Endothelial cell of umbilical vein (primary cell): ENCODE results near the gene CCN5. TPM values are rescaled to one million over a fixed set of nuclear protein-coding genes. Genes with fewer than 3 reads are reported as not detected.
"Not testable (repeated sequence)": the region's sequence is repeated elsewhere in the genome, so short reads cannot be mapped to it uniquely, and the experiment has no call there.

Experiments used
- BruUV-seq: library from RNA; stranded (reverse); fragments of 400-500 nt; replicated peaks from 2 replicates; lab custom pipeline; 2021; lab: Mats Ljungman, UMichigan
- CTCF ChIA-PET: fragments of 300-600, 350-600 bp; sonication (Branson Sonifier 250); formaldehyde crosslinking; loops from one replicate; lab custom pipeline; 2021; ENCODE audit warnings: antibody characterized with exemption, inconsistent platforms; lab: Charles Lee
- POLR2A ChIA-PET: fragments of 300-600, 350-600 bp; sonication (Branson Sonifier 250); formaldehyde crosslinking; loops from one replicate; lab custom pipeline; 2021; ENCODE audit warnings: antibody characterized with exemption, inconsistent platforms; lab: Charles Lee
- DNase-seq: peaks from one replicate; pipeline ENCODE4 v3.0.0-alpha.2; 2011; ENCODE audit warnings: low read depth, low spot score
- FAIRE-seq: peaks from 2 replicates; lab custom pipeline; 2011; peaks lifted over from hg19 to GRCh38; lab: Jason Lieb, UNC
- H2AFZ ChIP-seq: 2 replicates; pipeline ENCODE4 v1.6.0; 2012; ENCODE audit warnings: low read depth, low read length, control low read depth, inconsistent platforms
- H3K27ac ChIP-seq: 2 replicates; pipeline ENCODE4 v1.5.1; 2011; ENCODE audit warnings: low read depth, mild to moderate bottlenecking, control low read depth, low read length, moderate library complexity; ENCODE audit not compliant: insufficient read depth
- H3K27me3 ChIP-seq, 2 experiments: 2 replicates each; pipeline versions ENCODE4 v1.6.0 to v1.6.1; 2011; ENCODE audit warnings: low read length in 2 of 2, mixed read lengths in 1 of 2; ENCODE audit not compliant: control insufficient read depth in 2 of 2, insufficient read depth in 2 of 2
- H3K36me3 ChIP-seq, 2 experiments: 2 replicates in 1 of 2; 3 replicates in 1 of 2; pipeline ENCODE4 v1.5.1; 2011; ENCODE audit warnings: low read length in 2 of 2, mild to moderate bottlenecking in 1 of 2, moderate library complexity in 1 of 2; ENCODE audit not compliant: control insufficient read depth in 2 of 2, insufficient read depth in 2 of 2; ENCODE audit errors: extremely low read depth in 1 of 2
- H3K4me1 ChIP-seq: 3 replicates; pipeline ENCODE4 v1.5.1; 2011; ENCODE audit warnings: mild to moderate bottlenecking, low read length; ENCODE audit not compliant: control insufficient read depth, insufficient read depth; ENCODE audit errors: extremely low read depth
- H3K4me2 ChIP-seq: 2 replicates; pipeline ENCODE4 v1.6.1; 2011; ENCODE audit warnings: low read length, control low read depth, mixed read lengths; ENCODE audit not compliant: insufficient read depth
- H3K4me3 ChIP-seq, 3 experiments: fragments of 200-600 bp in 1 of 3; sonication (generic), shearing (Covaris generic) in 1 of 3; replicated peaks in 1 of 3; 2 replicates each; pipeline ENCODE4 v1.5.1; 2011 to 2016; ENCODE audit warnings: control low read depth in 3 of 3, low read length in 3 of 3, mild to moderate bottlenecking in 2 of 3, inconsistent platforms in 1 of 3, low read depth in 1 of 3, moderate library complexity in 1 of 3; ENCODE audit not compliant: insufficient read depth in 1 of 3
- H3K79me2 ChIP-seq: 2 replicates; pipeline ENCODE4 v1.6.0; 2012; ENCODE audit warnings: low read length, inconsistent platforms; ENCODE audit not compliant: control insufficient read depth, insufficient read depth
- H3K9ac ChIP-seq: replicated peaks from 2 replicates; pipeline ENCODE3; 2011; ENCODE audit warnings: low read length, control low read depth; ENCODE audit not compliant: insufficient read depth; ENCODE audit errors: extremely low read depth
- H3K9me1 ChIP-seq: replicated peaks from 3 replicates; pipeline ENCODE4 v1.6.0; 2011; ENCODE audit warnings: mild to moderate bottlenecking, low read length; ENCODE audit not compliant: control insufficient read depth, insufficient read depth; ENCODE audit errors: extremely low read depth
- H3K9me3 ChIP-seq: replicated peaks from 2 replicates; pipeline ENCODE4 v1.5.1; 2012; ENCODE audit warnings: low read length, inconsistent platforms; ENCODE audit not compliant: control insufficient read depth, insufficient read depth
- H4K20me1 ChIP-seq: replicated peaks from 2 replicates; pipeline ENCODE3; 2011; ENCODE audit warnings: mild to moderate bottlenecking, low read length; ENCODE audit not compliant: control insufficient read depth, insufficient read depth; ENCODE audit errors: extremely low read depth
- EZH2 ChIP-seq: IDR thresholded peaks from 2 replicates; pipeline ENCODE4 v1.6.1; 2012; ENCODE audit warnings: borderline replicate concordance, low read depth, mild to moderate bottlenecking, moderate library complexity, low read length, inconsistent platforms; ENCODE audit not compliant: severe bottlenecking
- FOS ChIP-seq: IDR thresholded peaks from 2 replicates; pipeline ENCODE4 v1.6.1; 2011; ENCODE audit warnings: mild to moderate bottlenecking, low read length, moderate library complexity, borderline replicate concordance; ENCODE audit not compliant: insufficient read depth
- GATA2 ChIP-seq: IDR thresholded peaks from 2 replicates; pipeline ENCODE4 v1.7.0; 2011; ENCODE audit warnings: low read depth, mild to moderate bottlenecking, moderate library complexity, mixed read lengths, low read length; ENCODE audit not compliant: insufficient read length, insufficient read depth
- JUN ChIP-seq: IDR thresholded peaks from 2 replicates; pipeline ENCODE4 v1.6.1; 2011; ENCODE audit warnings: borderline replicate concordance, low read depth; ENCODE audit not compliant: insufficient read length, insufficient read depth
- MYC ChIP-seq: IDR thresholded peaks from one replicate; pipeline ENCODE4 v1.6.1; 2011; ENCODE audit warnings: mild to moderate bottlenecking, low read depth, low read length
- POLR2A ChIP-seq: IDR thresholded peaks from 2 replicates; pipeline ENCODE4 v1.6.1; 2012; ENCODE audit warnings: low read depth, mild to moderate bottlenecking, control low read depth, low read length
- POLR2AphosphoS5 ChIP-seq: IDR thresholded peaks from 2 replicates; pipeline ENCODE4 v1.6.1; 2012; ENCODE audit warnings: low read depth, mild to moderate bottlenecking, control low read depth, low read length, moderate library complexity; ENCODE audit not compliant: insufficient read depth
- dilution Hi-C: fragments of 300-500 bp; cut with MboI; formaldehyde crosslinking; loops from one replicate; pipeline ENCODE4 v1.15.0; 2019; ENCODE audit warnings: low sequenced_read_pairs; ENCODE audit not compliant: extremely low pct_ligation_motif_present
- intact Hi-C: fragments of 100-400 bp; cut with micrococcal nuclease; formaldehyde crosslinking; loops from one replicate; pipeline ENCODE4 v1.10.0; 2022
- polyA plus RNA-seq, 4 experiments: library from polyadenylated mRNA; depleted of rRNA in 3 of 4; stranded (reverse) in 3 of 4; unstranded in 1 of 4; fragments of >200 nt; gene quantifications; 2 replicates each; pipeline versions ENCODE4 v1.2.1 to v1.2.3, GENCODE V29; 2011 to 2012; ENCODE audit warnings: missing spikeins in 1 of 4
- total RNA-seq: library from RNA; stranded (reverse); gene quantifications from 2 replicates; pipeline ENCODE4 v1.2.3, GENCODE V29; 2021
- TF ChIP-seq, protein P1 (sequence below), 2 donors: IDR thresholded peaks; 1 replicate in 1 of 2; 2 replicates in 1 of 2; pipeline ENCODE4 v1.5.1; 2011; ENCODE audit warnings: low read length in 2 of 2, mild to moderate bottlenecking in 2 of 2, moderate library complexity in 2 of 2, control low read depth in 1 of 2, inconsistent platforms in 1 of 2, low read depth in 1 of 2; ENCODE audit not compliant: insufficient read depth in 1 of 2; ENCODE audit errors: extremely low read depth in 1 of 2
- TF ChIP-seq, protein P2 (sequence below): IDR thresholded peaks from 2 replicates; pipeline ENCODE4 v1.6.1; 2011; ENCODE audit not compliant: insufficient read depth, insufficient read length

The CCN5 gene
- total and polyA plus RNA-seq, 2 donors (not counting 3 experiments of a cell fraction or from before 2014, with no cell fraction given): 0.03 TPM; not detected in 1

DNA sequence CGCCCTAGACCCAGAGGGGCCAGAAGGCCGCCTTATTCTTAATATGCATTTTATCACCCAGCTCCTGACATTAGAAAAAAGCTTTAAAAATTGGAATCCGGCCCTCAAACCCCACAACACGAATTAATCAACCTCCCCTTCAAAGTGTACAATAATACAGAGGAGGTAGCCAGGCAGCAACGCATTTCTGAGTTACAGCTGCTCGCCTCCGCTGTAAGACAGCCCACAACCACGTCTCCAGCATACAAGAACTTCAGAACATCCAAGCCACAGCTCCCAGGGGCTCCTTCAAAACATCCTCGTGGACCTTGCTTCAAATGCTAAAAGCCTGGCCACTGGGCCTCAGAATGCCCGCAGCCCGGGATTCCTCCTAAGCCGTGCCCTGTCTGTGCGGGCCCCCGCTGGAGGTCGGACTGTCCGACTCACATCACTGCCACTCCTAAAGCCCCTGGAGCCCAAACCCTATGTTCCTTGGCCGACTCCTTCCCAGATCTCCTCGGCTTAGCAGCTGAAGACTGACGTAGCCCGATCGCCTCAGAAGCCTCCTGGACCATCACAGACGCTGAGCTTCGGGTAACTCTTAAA is 42.8 kb upstream of the CCN5 start:
- H3K27ac ChIP-seq, POLR2A ChIA-PET, FAIRE-seq, H3K4me1 ChIP-seq, BruUV-seq, H3K4me3 ChIP-seq, intact Hi-C loops, dilution Hi-C loops, H2AFZ ChIP-seq, H3K9me1 ChIP-seq, H3K9ac ChIP-seq, H4K20me1 ChIP-seq, H3K27me3 ChIP-seq, H3K9me3 ChIP-seq, DNase-seq, H3K4me2 ChIP-seq, H3K36me3 ChIP-seq, H3K79me2 ChIP-seq: not testable (repeated sequence)
- CTCF ChIA-PET: interaction anchor here (1.3 kb wide), 1 partner anchor 11 kb away, joined by 5 read pairs; no protein-coding TSS in a partner anchor

DNA sequence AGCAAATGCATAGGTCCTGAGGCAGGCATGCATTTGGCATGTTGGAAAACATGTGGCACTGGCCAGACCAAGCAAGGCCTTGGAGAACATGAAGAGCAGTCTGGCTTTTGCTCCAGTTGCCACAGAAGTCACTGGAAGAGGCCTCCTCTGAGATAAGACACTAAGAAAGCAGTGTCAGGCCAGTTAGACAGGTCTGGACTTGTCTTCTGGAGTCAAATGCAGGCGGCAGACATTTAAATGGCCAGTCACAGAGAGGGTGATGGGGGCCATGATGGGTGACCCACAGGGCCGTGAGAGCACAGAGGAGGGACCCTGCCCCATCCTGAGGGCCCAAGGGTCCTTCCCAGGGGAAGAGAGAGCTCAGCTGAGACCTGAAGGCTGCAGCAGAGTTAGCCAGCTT is 36.9 kb upstream of the CCN5 start:
- Histone ChIP-seq H3K4me3 (no peak overlapping the region), H3K9me1 (no peaks in the 10 kb centered on the region), H4K20me1 (no peaks in the 10 kb centered on the region), H3K9ac (no peak overlapping the region), H3K4me2 (no peak overlapping the region), H3K27ac (no peak overlapping the region), H2AFZ (peak overlapping the region; percentile 82), H3K4me1 (no peaks in the 10 kb centered on the region), H3K27me3 (no peaks in the 10 kb centered on the region), H3K9me3 (no peaks in the 10 kb centered on the region), H3K36me3 (no peaks in the 10 kb centered on the region), H3K79me2 (no peaks in the 10 kb centered on the region)
- POLR2A ChIA-PET: no interaction called here
- dilution Hi-C loops: no loop called here
- CTCF ChIA-PET: interaction anchor here (1.2 kb wide), 1 partner anchor 22 kb away, joined by 4 read pairs; no protein-coding TSS in a partner anchor
- no TSS peak for BruUV-seq
- no peak for DNase-seq
- intact Hi-C loops: no loop called here
- TF ChIP-seq EZH2 (no peak), MYC (no peak), POLR2AphosphoS5 (no peak), POLR2A (no peak), JUN (no peak), FOS (no peak), GATA2 (no peak)
- TF ChIP-seq, protein P1, sequence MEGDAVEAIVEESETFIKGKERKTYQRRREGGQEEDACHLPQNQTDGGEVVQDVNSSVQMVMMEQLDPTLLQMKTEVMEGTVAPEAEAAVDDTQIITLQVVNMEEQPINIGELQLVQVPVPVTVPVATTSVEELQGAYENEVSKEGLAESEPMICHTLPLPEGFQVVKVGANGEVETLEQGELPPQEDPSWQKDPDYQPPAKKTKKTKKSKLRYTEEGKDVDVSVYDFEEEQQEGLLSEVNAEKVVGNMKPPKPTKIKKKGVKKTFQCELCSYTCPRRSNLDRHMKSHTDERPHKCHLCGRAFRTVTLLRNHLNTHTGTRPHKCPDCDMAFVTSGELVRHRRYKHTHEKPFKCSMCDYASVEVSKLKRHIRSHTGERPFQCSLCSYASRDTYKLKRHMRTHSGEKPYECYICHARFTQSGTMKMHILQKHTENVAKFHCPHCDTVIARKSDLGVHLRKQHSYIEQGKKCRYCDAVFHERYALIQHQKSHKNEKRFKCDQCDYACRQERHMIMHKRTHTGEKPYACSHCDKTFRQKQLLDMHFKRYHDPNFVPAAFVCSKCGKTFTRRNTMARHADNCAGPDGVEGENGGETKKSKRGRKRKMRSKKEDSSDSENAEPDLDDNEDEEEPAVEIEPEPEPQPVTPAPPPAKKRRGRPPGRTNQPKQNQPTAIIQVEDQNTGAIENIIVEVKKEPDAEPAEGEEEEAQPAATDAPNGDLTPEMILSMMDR (IDR thresholded peaks at IDR 0.05; ENCODE audit: extremely low read depth in 1 of 2, insufficient read depth in 1 of 2, low read depth in 1 of 2, low read length in 2 of 2): no peak
- TF ChIP-seq, protein P2, sequence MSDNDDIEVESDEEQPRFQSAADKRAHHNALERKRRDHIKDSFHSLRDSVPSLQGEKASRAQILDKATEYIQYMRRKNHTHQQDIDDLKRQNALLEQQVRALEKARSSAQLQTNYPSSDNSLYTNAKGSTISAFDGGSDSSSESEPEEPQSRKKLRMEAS: no peak
- no peak for FAIRE-seq
